ENCODE results near the gene CFAP157.
"Not testable (repeated sequence)": the region's sequence is repeated elsewhere in the genome, so short reads cannot be mapped to it uniquely, and the experiment has no call there.

CFAP157 gene

DNA sequence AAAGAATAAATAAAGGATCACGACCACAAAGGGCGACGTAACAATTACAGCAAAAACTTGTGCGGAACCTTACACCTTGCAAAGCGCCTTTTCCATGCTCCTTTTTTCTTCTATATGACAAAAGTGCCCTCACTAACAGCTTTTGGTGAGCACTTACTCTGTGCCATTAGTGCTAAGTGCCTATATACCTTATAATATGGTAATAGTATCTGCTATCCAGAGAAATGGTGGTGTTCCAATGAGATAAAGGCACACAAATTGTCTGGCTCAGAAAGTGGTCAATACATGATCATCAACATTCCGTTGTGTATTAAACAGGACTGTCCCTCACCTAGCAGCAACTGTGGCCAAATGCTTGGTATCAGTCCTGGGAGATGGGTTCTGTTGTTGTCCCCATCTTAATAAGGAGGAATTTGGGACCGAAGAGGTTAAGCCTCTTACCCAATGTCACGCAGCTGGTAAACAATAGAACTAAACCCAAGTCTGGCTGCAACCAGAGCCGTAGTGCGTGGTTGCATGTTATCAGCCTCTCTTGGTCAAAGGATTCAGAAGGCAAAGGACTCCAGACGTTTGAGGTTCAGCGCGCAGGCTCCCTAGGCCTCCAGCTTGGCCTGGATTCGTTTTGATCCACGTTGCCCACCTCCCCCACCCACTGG is 28.9 kb downstream of the CFAP157 start:
- no peak for DNase-seq (ENCODE audit: low read depth)

GRCh38 chr9:127738666-127739065 is 31.9 kb downstream of the CFAP157 start:
- DNase-seq (ENCODE audit: low read depth), result no peak

DNA sequence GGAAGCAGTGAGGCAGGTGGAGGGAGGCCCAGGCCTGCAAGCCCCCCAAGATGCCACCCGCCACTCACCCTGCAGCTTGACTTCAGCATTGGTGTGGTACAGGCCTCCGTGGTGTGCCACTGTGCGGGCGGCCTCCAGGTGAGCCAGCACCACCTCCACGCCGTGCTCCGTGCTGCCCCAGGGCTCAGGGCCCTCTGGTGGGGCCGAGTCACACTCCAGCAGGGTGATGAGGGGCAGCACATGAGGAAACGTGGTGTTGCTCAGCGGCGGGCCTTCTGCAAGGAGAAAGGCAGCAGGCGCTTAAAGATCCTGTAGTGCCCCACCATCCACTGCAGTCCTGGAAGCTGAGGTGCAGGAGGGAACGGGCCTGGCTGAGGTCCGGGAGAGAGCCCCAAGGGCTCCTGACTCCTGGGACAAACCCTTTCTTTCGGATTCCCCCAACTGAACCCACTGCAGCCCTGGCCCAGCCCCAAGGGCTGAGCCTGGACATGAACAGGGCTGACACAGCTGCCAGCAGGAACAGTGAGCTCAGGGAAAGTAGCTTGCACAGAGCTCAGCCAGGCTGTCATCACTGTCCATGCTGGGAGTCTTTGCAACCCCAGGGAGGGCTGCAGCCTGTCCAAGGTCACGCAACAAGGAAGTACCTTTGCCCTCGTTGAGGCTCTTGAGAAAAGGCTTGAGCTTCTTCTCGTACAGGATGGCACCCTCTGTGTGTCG is 33.0 kb downstream of the CFAP157 start:
- DNase-seq (ENCODE audit: low read depth), result no peak

GRCh38 chr9:127741831-127742434 is 35.1 kb downstream of the CFAP157 start:
- DNase-seq (ENCODE audit: low read depth), result no peak

DNA sequence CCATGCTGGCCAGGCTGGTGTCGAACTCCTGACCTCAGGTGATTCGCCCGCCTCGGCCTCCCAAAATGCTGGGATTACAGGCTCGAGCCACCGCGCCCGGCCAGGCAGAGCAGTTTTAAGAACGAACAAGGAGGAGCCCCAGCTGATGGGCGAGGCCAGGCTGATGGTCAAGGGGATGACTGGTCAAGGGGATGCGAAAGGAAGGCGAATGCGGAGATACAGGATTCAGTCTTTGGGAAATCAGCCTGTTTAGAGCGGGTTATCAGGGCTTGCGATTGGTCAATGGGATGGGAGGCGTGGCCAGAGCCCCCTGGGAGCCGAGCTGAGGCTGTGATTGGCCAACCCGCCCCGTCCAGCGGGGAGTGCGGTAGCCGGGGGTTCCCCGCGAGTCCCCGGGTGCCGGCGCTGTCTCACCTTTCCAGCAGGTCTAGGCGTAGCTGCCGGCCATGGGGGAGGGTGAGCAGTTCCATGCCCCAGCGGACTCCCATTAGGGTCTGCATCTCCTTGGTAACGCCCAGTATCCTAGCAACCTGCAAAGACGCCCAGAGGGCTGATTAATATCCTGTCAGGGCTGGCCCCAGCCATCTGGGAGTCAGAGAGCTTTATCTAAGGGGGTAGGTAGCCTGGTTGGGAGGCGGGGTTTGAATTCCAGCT is 35.8 kb downstream of the CFAP157 start:
- DNase-seq (ENCODE audit: low read depth), result peak; percentile 46

GRCh38 chr9:127744398-127745110 is 37.8 kb downstream of the CFAP157 start:
- no peak for DNase-seq (ENCODE audit: low read depth)

DNA sequence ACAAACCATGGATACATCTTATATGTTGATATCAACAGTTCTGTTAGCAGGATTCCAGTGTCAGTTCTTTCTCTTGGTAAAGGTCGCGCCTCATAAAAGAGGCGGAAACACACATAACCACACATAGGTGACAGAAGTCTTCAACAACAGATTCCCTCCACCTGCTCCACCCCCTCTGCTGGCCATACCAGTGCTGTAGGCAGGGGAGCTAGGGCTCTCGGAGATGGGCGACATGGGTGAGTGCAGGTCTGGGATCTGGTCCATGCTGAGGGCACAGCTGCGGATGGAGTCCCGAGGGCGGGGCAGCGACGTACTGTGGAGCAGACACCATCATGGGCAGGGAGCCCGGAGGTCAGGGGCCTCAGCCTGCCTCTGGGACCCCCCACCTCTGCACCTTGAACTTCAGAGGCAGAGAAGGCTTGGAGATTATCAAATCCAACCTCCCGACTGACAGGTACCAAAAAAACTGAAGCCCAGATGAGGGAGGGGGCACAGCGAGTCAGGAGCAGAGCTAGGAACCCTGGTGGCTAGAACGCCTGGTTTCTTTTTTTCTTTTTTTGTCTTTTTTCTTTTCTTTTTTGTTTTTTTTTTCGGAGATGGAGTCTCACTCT is 40.3 kb downstream of the CFAP157 start:
- no peak for DNase-seq (ENCODE audit: low read depth)

DNA sequence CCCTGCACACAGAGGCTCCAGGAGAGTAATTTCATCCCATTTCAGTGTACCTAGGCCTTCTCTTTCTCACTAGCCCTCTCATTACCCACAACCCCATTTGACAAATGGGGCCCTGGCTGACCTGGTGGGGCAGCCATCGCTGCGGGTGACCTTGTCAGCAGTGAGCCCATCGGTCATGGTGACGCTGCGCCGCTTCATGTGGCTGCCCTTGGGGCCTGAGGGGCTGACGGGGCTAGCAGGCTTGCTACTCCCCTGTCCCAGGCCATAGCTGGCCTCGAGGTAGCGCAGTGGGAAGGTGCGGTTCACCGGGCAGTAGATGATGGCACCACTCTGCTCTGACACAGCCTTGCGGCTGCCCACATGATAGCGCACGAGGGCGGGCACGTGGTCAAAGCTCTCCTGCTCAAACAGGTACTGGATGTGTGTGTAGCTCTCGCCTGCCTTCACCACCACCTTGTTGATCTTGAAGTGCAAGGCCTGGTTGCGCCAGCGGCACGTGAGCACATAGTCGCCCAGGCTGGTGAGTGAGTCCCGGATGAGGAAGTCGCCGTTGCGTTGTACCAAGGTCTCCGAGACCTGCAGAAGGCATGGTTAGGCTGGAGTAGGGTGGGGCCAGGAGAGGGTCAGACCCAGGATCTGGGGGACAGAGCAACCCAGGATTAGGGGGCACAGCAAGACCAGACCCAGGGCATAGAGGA is 42.5 kb downstream of the CFAP157 start:
- DNase-seq (ENCODE audit: low read depth), result no peak

DNA sequence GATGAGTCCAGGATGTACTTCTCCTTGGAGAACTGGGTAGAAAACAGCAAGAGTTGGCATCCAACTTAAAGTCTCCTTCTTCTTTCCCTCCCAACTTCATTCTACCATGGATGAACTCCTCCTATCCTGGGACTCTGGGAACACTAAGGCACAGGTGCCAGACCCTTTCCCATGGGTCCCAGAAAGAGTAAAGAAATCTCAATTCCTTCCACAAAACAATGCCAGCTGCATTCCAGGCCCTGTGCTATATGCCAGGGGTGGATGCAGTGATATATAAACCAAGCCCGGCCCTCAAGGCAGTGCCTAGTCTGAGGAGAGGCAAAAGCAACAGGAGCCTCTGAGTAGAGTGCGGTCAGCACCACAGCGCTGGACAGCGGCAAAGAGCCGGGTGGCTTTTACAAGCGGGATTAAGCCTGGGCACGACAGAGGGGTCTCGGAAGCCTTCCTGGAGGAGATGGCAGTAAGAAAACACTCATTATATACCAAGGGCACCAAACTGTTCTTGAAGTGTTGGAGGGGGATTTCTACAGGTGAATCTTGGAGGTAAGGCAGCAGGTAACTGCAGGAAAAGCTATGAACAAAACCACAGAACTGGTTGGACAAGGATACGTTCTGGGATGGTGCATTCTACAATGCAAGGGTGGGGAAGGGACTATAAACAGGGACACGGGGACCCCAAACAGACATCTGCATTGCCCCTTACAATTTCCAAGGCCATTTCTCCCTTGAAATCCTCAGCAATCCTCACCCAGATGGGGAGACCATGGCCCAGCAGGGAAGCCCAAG is 44.7 kb downstream of the CFAP157 start:
- DNase-seq (ENCODE audit: low read depth), result no peak

GRCh38 chr9:127753148-127753547 is 46.4 kb downstream of the CFAP157 start:
- no peak for DNase-seq (ENCODE audit: low read depth)

DNA sequence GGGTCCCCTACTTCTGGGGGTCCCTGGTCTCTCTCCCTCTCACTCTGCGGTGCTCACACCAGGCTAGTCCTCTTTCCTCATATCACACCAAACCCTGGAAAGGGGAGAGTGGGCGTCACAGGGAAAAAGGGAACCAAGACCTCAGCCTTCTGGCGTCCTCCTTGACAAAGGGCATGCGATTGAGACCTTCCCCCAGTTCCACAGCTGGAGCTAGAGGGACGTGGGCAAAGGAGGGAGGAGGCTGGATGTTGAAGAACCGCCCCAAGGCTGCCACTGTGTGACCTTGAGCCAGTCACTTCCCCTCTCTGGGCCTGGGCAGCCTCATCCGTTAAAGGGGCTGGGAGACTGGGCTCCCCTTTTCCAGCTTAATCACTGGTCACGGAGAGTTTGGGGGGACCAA is 46.8 kb downstream of the CFAP157 start:
- no peak for DNase-seq (ENCODE audit: low read depth)

GRCh38 chr9:127754099-127755060 is 47.6 kb downstream of the CFAP157 start:
- no peak for DNase-seq (ENCODE audit: low read depth)

- DNase-seq (ENCODE audit: low read depth), result no peak
Observed at GRCh38 chr9:127755061-127756060, 48.6 kb downstream of the CFAP157 start.

DNA sequence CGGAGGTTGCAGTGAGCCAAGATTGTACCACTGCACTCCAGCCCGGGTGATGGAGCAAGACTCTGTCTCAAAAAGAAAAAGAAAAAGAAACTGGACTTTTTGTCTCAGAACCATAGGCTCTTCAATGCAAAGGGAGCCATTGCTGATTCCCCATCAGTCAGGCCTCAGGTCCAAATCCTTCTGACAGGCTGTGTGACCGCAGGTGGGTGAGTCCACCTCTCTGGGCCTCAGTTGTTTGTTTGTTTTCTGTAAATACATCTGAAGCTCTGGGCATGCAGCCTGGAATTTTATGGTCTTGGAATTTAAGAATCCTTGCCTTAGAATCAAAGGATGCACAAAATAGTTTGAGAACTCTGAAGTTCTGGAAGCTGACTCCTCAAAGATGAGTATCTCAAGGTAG is 49.4 kb downstream of the CFAP157 start:
- no peak for DNase-seq (ENCODE audit: low read depth)

DNA sequence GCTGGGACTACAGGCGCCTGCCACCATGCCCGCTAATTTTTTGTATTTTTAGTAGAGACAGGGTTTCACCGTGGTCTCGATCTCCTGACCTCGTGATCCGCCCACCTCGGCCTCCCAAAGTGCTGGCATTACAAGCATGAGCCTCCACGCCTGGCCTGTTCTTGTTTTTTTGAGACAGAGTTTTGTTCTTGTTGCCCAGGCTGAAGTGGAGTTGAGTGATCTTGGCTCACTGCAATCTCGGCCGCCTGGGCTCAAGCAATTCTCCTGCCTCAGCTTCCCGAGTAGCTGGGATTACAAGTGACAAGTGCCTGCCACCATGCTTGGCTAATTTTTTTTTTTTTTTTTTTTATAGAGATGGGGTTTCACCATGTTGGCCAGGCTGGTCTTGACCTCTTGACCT is 50.0 kb downstream of the CFAP157 start:
- not testable (repeated sequence) for DNase-seq (ENCODE audit: low read depth)

GRCh38 chr9:127758843-127759242 is 52.1 kb downstream of the CFAP157 start:
- DNase-seq (ENCODE audit: low read depth), result no peak

GRCh38 chr9:127761061-127761460 is 54.3 kb downstream of the CFAP157 start:
- no peak for DNase-seq (ENCODE audit: low read depth)

DNA sequence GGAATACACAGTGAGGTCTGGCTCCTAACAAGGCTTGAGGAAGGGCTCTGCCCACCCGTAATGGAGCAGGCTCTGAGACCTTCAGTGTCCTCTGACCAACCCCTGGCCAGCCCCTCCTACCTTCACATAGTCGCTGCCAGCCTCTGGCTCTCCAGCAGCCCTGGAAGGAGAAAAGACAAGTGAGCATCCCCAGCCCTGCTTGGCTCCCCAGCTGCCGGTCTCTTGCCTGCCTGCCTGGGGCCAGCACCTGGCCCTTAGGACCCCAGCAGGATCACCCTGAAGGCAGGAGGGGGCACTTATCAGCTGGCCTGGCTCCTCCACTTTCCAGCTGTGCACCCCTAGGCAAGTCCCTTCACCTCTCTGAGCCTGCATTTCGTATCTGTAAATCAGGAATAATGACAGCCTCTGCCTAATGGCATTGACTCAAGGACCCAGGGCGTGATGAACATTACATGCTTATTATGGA is 54.7 kb downstream of the CFAP157 start:
- no peak for DNase-seq (ENCODE audit: low read depth)
